Measurements from ENCODE around the gene SLC2A6.

- no peak for TF ChIP-seq CTCF (IDR thresholded peaks at IDR 0.05)
- no peak for TF ChIP-seq ZFX (IDR thresholded peaks at IDR 0.05; ENCODE audit: borderline replicate concordance)
These were observed 6.0 kb downstream of the SLC2A6 start for GRCh38 chr9:133472753-133473378.
